GM23248 (cell line): ENCODE measurements around the gene PACRGL. TPM values are rescaled to one million over a fixed set of nuclear protein-coding genes. Genes with fewer than 3 reads are reported as not detected.

Experiments used
- DNase-seq: peaks from one replicate; pipeline ENCODE4 v3.0.0-alpha.2; 2015
- H2AFZ ChIP-seq: fragments of 200-600 bp; sonication (generic); 2 replicates; pipeline ENCODE4 v1.6.1; 2016; ENCODE audit warnings: antibody characterized with exemption
- H3F3A ChIP-seq: fragments of 200-600 bp; sonication (generic); 2 replicates; pipeline ENCODE4 v1.6.1; 2016; ENCODE audit warnings: mild to moderate bottlenecking, antibody characterized with exemption, mixed run types; ENCODE audit not compliant: insufficient read depth
- H3K27ac ChIP-seq: fragments of 200-600 bp; sonication (generic); 2 replicates; pipeline ENCODE4 v1.5.1; 2016; ENCODE audit warnings: mild to moderate bottlenecking
- H3K27me3 ChIP-seq: fragments of 200-600 bp; sonication (generic); replicated peaks from 2 replicates; pipeline ENCODE4 v1.6.1; 2016; ENCODE audit warnings: mild to moderate bottlenecking; ENCODE audit not compliant: insufficient read depth
- H3K36me3 ChIP-seq: fragments of 200-600 bp; sonication (generic); 2 replicates; pipeline ENCODE4 v1.6.1; 2016; ENCODE audit warnings: low read depth, mild to moderate bottlenecking
- H3K4me1 ChIP-seq: fragments of 200-600 bp; sonication (generic); 2 replicates; pipeline ENCODE4 v1.6.1; 2016; ENCODE audit warnings: mild to moderate bottlenecking; ENCODE audit not compliant: insufficient read depth
- H3K4me2 ChIP-seq: fragments of 200-600 bp; sonication (generic); one replicate; pipeline ENCODE4 v1.6.1; 2016; ENCODE audit warnings: mild to moderate bottlenecking; ENCODE audit not compliant: unreplicated experiment
- H3K4me3 ChIP-seq: fragments of 200-600 bp; sonication (generic); 2 replicates; pipeline ENCODE4 v1.5.1; 2016; ENCODE audit warnings: mild to moderate bottlenecking
- H3K79me2 ChIP-seq: fragments of 200-600 bp; sonication (generic); 2 replicates; pipeline ENCODE4 v1.6.1; 2016; ENCODE audit warnings: mild to moderate bottlenecking; ENCODE audit not compliant: insufficient read depth
- H3K9ac ChIP-seq: fragments of 200-600 bp; sonication (generic); 2 replicates; pipeline ENCODE4 v1.6.1; 2016; ENCODE audit warnings: mild to moderate bottlenecking
- H3K9me2 ChIP-seq: fragments of 200-600 bp; sonication (generic); 2 replicates; pipeline ENCODE4 v1.6.1; 2016; ENCODE audit warnings: mixed run types, mild to moderate bottlenecking, moderate library complexity; ENCODE audit not compliant: insufficient read depth
- H3K9me3 ChIP-seq: fragments of 200-600 bp; sonication (generic); one replicate; pipeline ENCODE4 v1.6.1; 2017; ENCODE audit warnings: low read depth
- H4K20me1 ChIP-seq: fragments of 200-600 bp; sonication (generic); 2 replicates; pipeline ENCODE4 v1.6.0; 2016; ENCODE audit not compliant: insufficient read depth
- EZH2 ChIP-seq: fragments of 200-600 bp; sonication (generic); IDR thresholded peaks from 2 replicates; pipeline ENCODE4 v1.6.1; 2018; ENCODE audit warnings: antibody characterized with exemption, mild to moderate bottlenecking; ENCODE audit not compliant: insufficient read depth, poor library complexity, severe bottlenecking
- EZH2phosphoT487 ChIP-seq: fragments of 200-600 bp; sonication (generic); IDR thresholded peaks from 2 replicates; pipeline ENCODE4 v1.6.1; 2018; ENCODE audit warnings: antibody characterized with exemption, moderate library complexity, mild to moderate bottlenecking, low read depth; ENCODE audit not compliant: insufficient read depth
- WGBS, 2 experiments: methylation state at CpG; one replicate each; pipeline ENCODE4 v1.1.6; 2015 to 2017; ENCODE audit warnings: low lambda C conversion rate in 2 of 2, low coverage in 1 of 2; ENCODE audit errors: missing lambda C conversion rate in 2 of 2; 5-methylcytosine and 5-hydroxymethylcytosine counted together
- in situ Hi-C: fragments of 300-500 bp; cut with MboI; formaldehyde crosslinking; loops from 2 replicates; pipeline ENCODE4 v1.15.0; 2020
- polyA plus RNA-seq: library from polyadenylated mRNA; unstranded; fragments of >200 nt; fragmentation: Nextera tagmentation; extraction: Ambion mirVana; gene quantifications from 2 replicates; pipeline ENCODE4 v1.2.1, GENCODE V29; 2016
- total RNA-seq: library from RNA; depleted of rRNA; stranded (reverse); fragments of >200 nt; shearing (Covaris generic); gene quantifications from 2 replicates; pipeline ENCODE4 v1.2.3, GENCODE V29; 2014

Gene PACRGL
- total and polyA plus RNA-seq, 2 experiments from 2014 or later, result 10.8 to 24.6 TPM

GRCh38 chr4:20666012-20666860 is 34.0 kb upstream of the PACRGL start:
- Histone ChIP-seq H3K9ac (no peak overlapping the region), H3F3A (peaks cover 5% of the 10 kb centered on the region; the same call in 1 of the 2 replicates), H3K27me3 (no peaks in the 10 kb centered on the region), H3K79me2 (no peaks in the 10 kb centered on the region), H3K36me3 (no peaks in the 10 kb centered on the region), H3K4me2 (no peak overlapping the region), H3K4me3 (no peak overlapping the region), H3K9me2 (no peaks in the 10 kb centered on the region), H3K4me1 (peaks cover 9% of the 10 kb centered on the region; the same call in 1 of the 2 replicates), H3K9me3 (no peaks in the 10 kb centered on the region), H2AFZ (no peak overlapping the region), H4K20me1 (no peaks in the 10 kb centered on the region), H3K27ac (no peak overlapping the region)
- in situ Hi-C loops, result no loop called here
- WGBS, 2 experiments, result 49 to 61% methylated on average over 4 of the region's 4 CpGs
- DNase-seq, result no peak
- TF ChIP-seq EZH2phosphoT487 (no peak), EZH2 (no peak)

- Histone ChIP-seq H3K27ac (no peak overlapping the region), H3K9ac (no peak overlapping the region), H3K79me2 (no peaks in the 10 kb centered on the region), H3K4me1 (no peaks in the 10 kb centered on the region), H3F3A (no peaks in the 10 kb centered on the region), H2AFZ (no peak overlapping the region), H3K9me3 (no peaks in the 10 kb centered on the region), H3K9me2 (no peaks in the 10 kb centered on the region), H3K4me3 (no peak overlapping the region), H3K4me2 (no peak overlapping the region), H3K36me3 (no peaks in the 10 kb centered on the region), H3K27me3 (peaks cover 8% of the 10 kb centered on the region), H4K20me1 (no peaks in the 10 kb centered on the region)
- no peak for DNase-seq
- in situ Hi-C loops, result no loop called here
- TF ChIP-seq EZH2 (no peak), EZH2phosphoT487 (no peak)
- WGBS, 2 experiments, result 52 to 74% methylated on average over 1 of the region's 1 CpG
Measured at GRCh38 chr4:20672262-20672661, 28.0 kb upstream of the PACRGL start.

DNA sequence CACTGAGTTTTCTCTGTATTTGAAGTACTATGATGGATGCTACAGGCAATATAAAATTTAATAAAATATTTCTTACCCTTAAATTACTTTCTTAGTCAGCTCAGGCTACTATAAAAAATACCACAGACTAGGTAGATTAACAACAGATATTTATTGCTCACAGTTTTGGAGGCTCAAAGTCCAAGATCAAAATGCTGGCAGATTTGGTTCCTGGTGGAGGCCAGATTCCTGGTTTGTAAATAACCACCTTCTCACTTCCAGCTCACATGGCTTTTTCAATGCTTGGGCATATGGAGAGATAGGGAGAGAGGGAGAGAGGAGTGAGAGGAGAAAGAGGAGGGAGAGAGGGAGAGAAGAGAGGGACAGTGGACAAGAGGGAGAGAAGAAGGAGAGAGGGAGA is 24.5 kb upstream of the PACRGL start:
- Histone ChIP-seq H3K27me3 (peaks cover 22% of the 10 kb centered on the region), H3K79me2 (no peaks in the 10 kb centered on the region), H2AFZ (no peak overlapping the region), H3K9ac (no peak overlapping the region), H3K9me2 (no peaks in the 10 kb centered on the region), H3F3A (no peaks in the 10 kb centered on the region), H3K4me2 (no peak overlapping the region), H3K27ac (no peak overlapping the region), H3K36me3 (no peaks in the 10 kb centered on the region), H3K4me1 (no peaks in the 10 kb centered on the region), H3K9me3 (no peaks in the 10 kb centered on the region), H3K4me3 (no peak overlapping the region), H4K20me1 (no peaks in the 10 kb centered on the region)
- TF ChIP-seq EZH2phosphoT487, result no peak
- no peak for TF ChIP-seq EZH2
- DNase-seq, result no peak
- in situ Hi-C loops, result loop anchor here (25.0 kb wide), 3 partner anchors 238 to 1988 kb away; no protein-coding TSS in a partner anchor

GRCh38 chr4:20676501-20677197 is 23.6 kb upstream of the PACRGL start:
- in situ Hi-C loops, result loop anchor here (25.0 kb wide), 3 partner anchors 239 to 1989 kb away; no protein-coding TSS in a partner anchor
- H3F3A ChIP-seq, result no peaks in the 10 kb centered on the region
- no peak for DNase-seq
- no peaks in the 10 kb centered on the region for H3K9me3 ChIP-seq
- no peaks in the 10 kb centered on the region for H3K36me3 ChIP-seq
- no peaks in the 10 kb centered on the region for H3K4me1 ChIP-seq
- H3K9me2 ChIP-seq, result no peaks in the 10 kb centered on the region
- no peaks in the 10 kb centered on the region for H3K79me2 ChIP-seq
- H3K27ac ChIP-seq, result no peak overlapping the region
- no peaks in the 10 kb centered on the region for H4K20me1 ChIP-seq
- H3K4me2 ChIP-seq, result no peak overlapping the region
- peaks cover 22% of the 10 kb centered on the region for H3K27me3 ChIP-seq
- no peak for TF ChIP-seq EZH2
- TF ChIP-seq EZH2phosphoT487, result no peak
- no peak overlapping the region for H2AFZ ChIP-seq
- no peak overlapping the region for H3K9ac ChIP-seq
- H3K4me3 ChIP-seq, result no peak overlapping the region
- WGBS, 2 experiments, result 32 to 35% methylated on average over 8 of the region's 8 CpGs
